K562 (cell line): ENCODE results near the gene TPCN1. TPM values are rescaled to one million over a fixed set of nuclear protein-coding genes. Genes with fewer than 3 reads are reported as not detected.

ENCODE experiments used
- CREM ChIP-seq: IDR thresholded peaks from 2 replicates; pipeline ENCODE4 v1.6.1; 2014; ENCODE audit warnings: antibody characterized with exemption, low read depth
- DACH1 ChIP-seq: fragments of 450-650 bp; IDR thresholded peaks from 2 replicates; pipeline ENCODE4 v1.6.1; 2018; ENCODE audit not compliant: partially characterized antibody
- FOXP1 ChIP-seq: sonication (generic); formaldehyde crosslinking; IDR thresholded peaks from 2 replicates; pipeline ENCODE4 v1.8.0; 2022; ENCODE audit warnings: mild to moderate bottlenecking, missing genetic modification reagents
- GATA2 ChIP-seq: sonication (generic); formaldehyde crosslinking; IDR thresholded peaks from 2 replicates; pipeline ENCODE4 v1.4.0; 2020; ENCODE audit warnings: mild to moderate bottlenecking, missing genetic modification reagents
- HDAC6 ChIP-seq: IDR thresholded peaks from 2 replicates; pipeline ENCODE4 v1.6.1; 2012; ENCODE audit warnings: low read depth, mild to moderate bottlenecking, control low read depth, inconsistent platforms, low read length, moderate library complexity
- MTA1 ChIP-seq: fragments of 450-650 bp; IDR thresholded peaks from 2 replicates; pipeline ENCODE4 v1.6.1; 2017; ENCODE audit warnings: borderline replicate concordance
- PTBP1 ChIP-seq: fragments of 200-400 bp; formaldehyde crosslinking; IDR thresholded peaks from 2 replicates; pipeline ENCODE4 v1.6.1; 2017; ENCODE audit warnings: low read depth, low read length
- SPI1 ChIP-seq: IDR thresholded peaks from 2 replicates; pipeline ENCODE4 v1.6.1; 2011; ENCODE audit warnings: low read depth, low read length, control low read depth, borderline replicate concordance
- TCF7 ChIP-seq: sonication (generic); IDR thresholded peaks from 2 replicates; pipeline ENCODE4 v1.6.1; 2016; ENCODE audit warnings: antibody characterized with exemption, borderline replicate concordance
- ZBTB49 ChIP-seq: sonication (generic); formaldehyde crosslinking; IDR thresholded peaks from 2 replicates; pipeline ENCODE4 v1.8.0; 2022; ENCODE audit warnings: missing genetic modification reagents, mild to moderate bottlenecking, borderline replicate concordance
- ZFP30 ChIP-seq: fragments of 250-450 bp; sonication (Bioruptor Pico); IDR thresholded peaks from 2 replicates; pipeline ENCODE4 v1.8.0; 2022; ENCODE audit warnings: moderate library complexity, mild to moderate bottlenecking, inconsistent platforms, borderline replicate concordance
- ZNF146 ChIP-seq: IDR thresholded peaks from one replicate; pipeline ENCODE4 v1.6.1; 2018; ENCODE audit warnings: missing compliant biosample characterization; ENCODE audit not compliant: unreplicated experiment
- ZNF212 ChIP-seq: fragments of 450-650 bp; formaldehyde crosslinking; IDR thresholded peaks from 2 replicates; pipeline ENCODE4 v1.4.0; 2020; ENCODE audit warnings: mild to moderate bottlenecking
- polyA plus RNA-seq, 8 experiments: library from polyadenylated mRNA; depleted of rRNA in 4 of 8; stranded (reverse) in 5 of 8; unstranded in 3 of 8; fragments of >200 nt; fragmentation: Nextera tagmentation in 2 of 8; fragmentation: Illumina TruSeq in 1 of 8; extraction: Ambion mirVana in 2 of 8; extraction: Trizol in 1 of 8; gene quantifications; 2 replicates each; pipeline versions ENCODE4 v1.2.1 to v1.2.3, GENCODE V29; 2011 to 2014; ENCODE audit warnings: inconsistent platforms in 1 of 8, missing spikeins in 1 of 8
- total RNA-seq, 7 experiments: library from RNA; depleted of rRNA in 6 of 7; stranded (reverse); fragments of >200 nt in 6 of 7; fragmentation: Illumina TruSeq in 2 of 7; extraction: Trizol in 2 of 7; gene quantifications; 2 replicates each; pipeline versions ENCODE4 v1.2.1 to v1.2.3, GENCODE V29; 2011 to 2021; ENCODE audit warnings: low replicate concordance in 1 of 7
- TF ChIP-seq, protein P1 (sequence below): fragments of 200-800 bp; sonication (Bioruptor generic); IDR thresholded peaks from 2 replicates; pipeline ENCODE4 v1.6.1; 2016; ENCODE audit warnings: missing genetic modification characterization, missing compliant biosample characterization
- TF ChIP-seq, protein P2 (sequence below): sonication (generic); formaldehyde crosslinking; IDR thresholded peaks from 2 replicates; pipeline ENCODE4 v1.8.1; 2023; ENCODE audit warnings: mild to moderate bottlenecking, missing genetic modification reagents
- TF ChIP-seq, protein P3 (sequence below), 3 experiments: fragments of 200-800 bp in 1 of 3; fragments of 250-450 bp in 1 of 3; fragments of 450-650 bp in 1 of 3; sonication (Bioruptor Pico) in 1 of 3; sonication (Bioruptor generic) in 1 of 3; formaldehyde crosslinking in 1 of 3; IDR thresholded peaks; 2 replicates each; pipeline versions ENCODE4 v1.6.1 to v1.8.0; 2016 to 2022; ENCODE audit warnings: mild to moderate bottlenecking in 2 of 3, missing genetic modification characterization in 2 of 3, missing compliant biosample characterization in 1 of 3, moderate library complexity in 1 of 3

TPCN1 gene
- total and polyA plus RNA-seq, 9 of the 15 experiments (the other 6 are each of a cell fraction or from before 2014, with no cell fraction given): 0.80 to 23.8 (median 7.4) TPM

DNA sequence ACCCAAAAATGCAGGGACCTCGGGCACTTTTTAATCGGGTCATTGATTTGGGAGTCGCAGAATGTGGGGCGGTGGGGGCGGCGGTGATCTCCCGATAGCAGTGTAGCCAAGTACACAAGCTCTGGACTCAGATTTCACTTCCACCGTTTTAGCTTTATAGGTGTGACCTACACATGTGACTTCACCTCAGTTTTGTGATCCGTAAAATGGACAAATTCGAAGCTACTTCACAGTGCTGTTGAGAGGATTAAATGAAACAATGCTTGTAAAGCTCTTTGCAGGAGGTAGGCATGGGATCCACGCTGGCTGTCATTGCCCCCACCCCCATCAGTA, 35.3 kb upstream of the TPCN1 start (continued):
- TF ChIP-seq ZNF146 (CRISPR knock-in tag): no peak
- TF ChIP-seq, protein P1, sequence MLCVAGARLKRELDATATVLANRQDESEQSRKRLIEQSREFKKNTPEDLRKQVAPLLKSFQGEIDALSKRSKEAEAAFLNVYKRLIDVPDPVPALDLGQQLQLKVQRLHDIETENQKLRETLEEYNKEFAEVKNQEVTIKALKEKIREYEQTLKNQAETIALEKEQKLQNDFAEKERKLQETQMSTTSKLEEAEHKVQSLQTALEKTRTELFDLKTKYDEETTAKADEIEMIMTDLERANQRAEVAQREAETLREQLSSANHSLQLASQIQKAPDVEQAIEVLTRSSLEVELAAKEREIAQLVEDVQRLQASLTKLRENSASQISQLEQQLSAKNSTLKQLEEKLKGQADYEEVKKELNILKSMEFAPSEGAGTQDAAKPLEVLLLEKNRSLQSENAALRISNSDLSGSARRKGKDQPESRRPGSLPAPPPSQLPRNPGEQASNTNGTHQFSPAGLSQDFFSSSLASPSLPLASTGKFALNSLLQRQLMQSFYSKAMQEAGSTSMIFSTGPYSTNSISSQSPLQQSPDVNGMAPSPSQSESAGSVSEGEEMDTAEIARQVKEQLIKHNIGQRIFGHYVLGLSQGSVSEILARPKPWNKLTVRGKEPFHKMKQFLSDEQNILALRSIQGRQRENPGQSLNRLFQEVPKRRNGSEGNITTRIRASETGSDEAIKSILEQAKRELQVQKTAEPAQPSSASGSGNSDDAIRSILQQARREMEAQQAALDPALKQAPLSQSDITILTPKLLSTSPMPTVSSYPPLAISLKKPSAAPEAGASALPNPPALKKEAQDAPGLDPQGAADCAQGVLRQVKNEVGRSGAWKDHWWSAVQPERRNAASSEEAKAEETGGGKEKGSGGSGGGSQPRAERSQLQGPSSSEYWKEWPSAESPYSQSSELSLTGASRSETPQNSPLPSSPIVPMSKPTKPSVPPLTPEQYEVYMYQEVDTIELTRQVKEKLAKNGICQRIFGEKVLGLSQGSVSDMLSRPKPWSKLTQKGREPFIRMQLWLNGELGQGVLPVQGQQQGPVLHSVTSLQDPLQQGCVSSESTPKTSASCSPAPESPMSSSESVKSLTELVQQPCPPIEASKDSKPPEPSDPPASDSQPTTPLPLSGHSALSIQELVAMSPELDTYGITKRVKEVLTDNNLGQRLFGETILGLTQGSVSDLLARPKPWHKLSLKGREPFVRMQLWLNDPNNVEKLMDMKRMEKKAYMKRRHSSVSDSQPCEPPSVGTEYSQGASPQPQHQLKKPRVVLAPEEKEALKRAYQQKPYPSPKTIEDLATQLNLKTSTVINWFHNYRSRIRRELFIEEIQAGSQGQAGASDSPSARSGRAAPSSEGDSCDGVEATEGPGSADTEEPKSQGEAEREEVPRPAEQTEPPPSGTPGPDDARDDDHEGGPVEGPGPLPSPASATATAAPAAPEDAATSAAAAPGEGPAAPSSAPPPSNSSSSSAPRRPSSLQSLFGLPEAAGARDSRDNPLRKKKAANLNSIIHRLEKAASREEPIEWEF: no peak
- TF ChIP-seq ZFP30 (CRISPR knock-in tag): no peak
- TF ChIP-seq, protein P2, sequence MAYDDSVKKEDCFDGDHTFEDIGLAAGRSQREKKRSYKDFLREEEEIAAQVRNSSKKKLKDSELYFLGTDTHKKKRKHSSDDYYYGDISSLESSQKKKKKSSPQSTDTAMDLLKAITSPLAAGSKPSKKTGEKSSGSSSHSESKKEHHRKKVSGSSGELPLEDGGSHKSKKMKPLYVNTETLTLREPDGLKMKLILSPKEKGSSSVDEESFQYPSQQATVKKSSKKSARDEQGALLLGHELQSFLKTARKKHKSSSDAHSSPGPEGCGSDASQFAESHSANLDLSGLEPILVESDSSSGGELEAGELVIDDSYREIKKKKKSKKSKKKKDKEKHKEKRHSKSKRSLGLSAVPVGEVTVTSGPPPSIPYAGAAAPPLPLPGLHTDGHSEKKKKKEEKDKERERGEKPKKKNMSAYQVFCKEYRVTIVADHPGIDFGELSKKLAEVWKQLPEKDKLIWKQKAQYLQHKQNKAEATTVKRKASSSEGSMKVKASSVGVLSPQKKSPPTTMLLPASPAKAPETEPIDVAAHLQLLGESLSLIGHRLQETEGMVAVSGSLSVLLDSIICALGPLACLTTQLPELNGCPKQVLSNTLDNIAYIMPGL (CRISPR knock-in tag): no peak
- TF ChIP-seq MTA1: no peak
- peak; percentile 30; the same call in 1 of the 2 replicates for TF ChIP-seq GATA2
- TF ChIP-seq ZBTB49 (CRISPR knock-in tag): no peak
- TF ChIP-seq CREM: peak; percentile 58; the same call in 1 of the 2 replicates
- TF ChIP-seq, protein P3, sequence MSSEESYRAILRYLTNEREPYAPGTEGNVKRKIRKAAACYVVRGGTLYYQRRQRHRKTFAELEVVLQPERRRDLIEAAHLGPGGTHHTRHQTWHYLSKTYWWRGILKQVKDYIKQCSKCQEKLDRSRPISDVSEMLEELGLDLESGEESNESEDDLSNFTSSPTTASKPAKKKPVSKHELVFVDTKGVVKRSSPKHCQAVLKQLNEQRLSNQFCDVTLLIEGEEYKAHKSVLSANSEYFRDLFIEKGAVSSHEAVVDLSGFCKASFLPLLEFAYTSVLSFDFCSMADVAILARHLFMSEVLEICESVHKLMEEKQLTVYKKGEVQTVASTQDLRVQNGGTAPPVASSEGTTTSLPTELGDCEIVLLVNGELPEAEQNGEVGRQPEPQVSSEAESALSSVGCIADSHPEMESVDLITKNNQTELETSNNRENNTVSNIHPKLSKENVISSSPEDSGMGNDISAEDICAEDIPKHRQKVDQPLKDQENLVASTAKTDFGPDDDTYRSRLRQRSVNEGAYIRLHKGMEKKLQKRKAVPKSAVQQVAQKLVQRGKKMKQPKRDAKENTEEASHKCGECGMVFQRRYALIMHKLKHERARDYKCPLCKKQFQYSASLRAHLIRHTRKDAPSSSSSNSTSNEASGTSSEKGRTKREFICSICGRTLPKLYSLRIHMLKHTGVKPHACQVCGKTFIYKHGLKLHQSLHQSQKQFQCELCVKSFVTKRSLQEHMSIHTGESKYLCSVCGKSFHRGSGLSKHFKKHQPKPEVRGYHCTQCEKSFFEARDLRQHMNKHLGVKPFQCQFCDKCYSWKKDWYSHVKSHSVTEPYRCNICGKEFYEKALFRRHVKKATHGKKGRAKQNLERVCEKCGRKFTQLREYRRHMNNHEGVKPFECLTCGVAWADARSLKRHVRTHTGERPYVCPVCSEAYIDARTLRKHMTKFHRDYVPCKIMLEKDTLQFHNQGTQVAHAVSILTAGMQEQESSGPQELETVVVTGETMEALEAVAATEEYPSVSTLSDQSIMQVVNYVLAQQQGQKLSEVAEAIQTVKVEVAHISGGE (CRISPR knock-in tag; IDR thresholded peaks at IDR 0.05): 0 out of 6 replicates have a peak, but pooled peaks of 1 of the 3 experiments have one; percentile 7
- TF ChIP-seq SPI1: no peak
- no peak for TF ChIP-seq PTBP1
- TF ChIP-seq ZNF212 (CRISPR knock-in tag): no peak
- TF ChIP-seq TCF7: no peak
- peak; percentile 6 for TF ChIP-seq DACH1
- no peak for TF ChIP-seq HDAC6
- TF ChIP-seq FOXP1: no peak
